Prostate gland (tissue), 2 donors: ENCODE measurements around the gene TIMM23.
"Not testable (repeated sequence)": the region's sequence is repeated elsewhere in the genome, so short reads cannot be mapped to it uniquely, and the experiment has no call there.

Experiments
- POLR2AphosphoS5 ChIP-seq: sonication (generic); formaldehyde crosslinking; IDR thresholded peaks from one replicate; pipeline ENCODE4 v1.6.1; 2017; ENCODE audit warnings: antibody characterized with exemption
- TF ChIP-seq, protein P1 (sequence below), 4 experiments: fragments of 200-600 bp in 2 of 4; fragments of 450-650 bp in 2 of 4; sonication (generic) in 2 of 4; IDR thresholded peaks; 1 replicate in 3 of 4; 2 replicates in 1 of 4; pipeline ENCODE4 v1.5.1; 2016 to 2019; ENCODE audit warnings: antibody characterized with exemption in 4 of 4, mild to moderate bottlenecking in 2 of 4, moderate library complexity in 2 of 4

DNA sequence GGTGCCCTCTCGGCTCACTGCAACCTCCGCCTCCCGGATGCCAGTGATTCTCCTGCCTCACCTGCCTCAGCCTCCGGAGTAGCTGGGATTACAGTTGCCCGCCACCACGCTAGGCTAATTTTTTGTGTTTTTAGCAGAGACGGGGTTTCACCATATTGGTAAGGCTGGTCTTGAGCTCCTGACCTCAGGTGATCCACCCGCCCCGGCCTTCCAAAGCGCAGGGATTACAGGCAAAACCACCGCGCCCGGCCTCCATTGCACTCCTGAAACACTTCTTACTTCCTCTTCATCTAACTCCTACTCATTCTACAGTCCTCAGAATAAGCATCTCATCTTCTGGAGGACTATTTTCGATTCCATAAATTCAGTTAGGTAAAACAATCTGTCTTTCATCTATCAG, 1.3 kb upstream of the TIMM23 start:
- TF ChIP-seq, protein P1, sequence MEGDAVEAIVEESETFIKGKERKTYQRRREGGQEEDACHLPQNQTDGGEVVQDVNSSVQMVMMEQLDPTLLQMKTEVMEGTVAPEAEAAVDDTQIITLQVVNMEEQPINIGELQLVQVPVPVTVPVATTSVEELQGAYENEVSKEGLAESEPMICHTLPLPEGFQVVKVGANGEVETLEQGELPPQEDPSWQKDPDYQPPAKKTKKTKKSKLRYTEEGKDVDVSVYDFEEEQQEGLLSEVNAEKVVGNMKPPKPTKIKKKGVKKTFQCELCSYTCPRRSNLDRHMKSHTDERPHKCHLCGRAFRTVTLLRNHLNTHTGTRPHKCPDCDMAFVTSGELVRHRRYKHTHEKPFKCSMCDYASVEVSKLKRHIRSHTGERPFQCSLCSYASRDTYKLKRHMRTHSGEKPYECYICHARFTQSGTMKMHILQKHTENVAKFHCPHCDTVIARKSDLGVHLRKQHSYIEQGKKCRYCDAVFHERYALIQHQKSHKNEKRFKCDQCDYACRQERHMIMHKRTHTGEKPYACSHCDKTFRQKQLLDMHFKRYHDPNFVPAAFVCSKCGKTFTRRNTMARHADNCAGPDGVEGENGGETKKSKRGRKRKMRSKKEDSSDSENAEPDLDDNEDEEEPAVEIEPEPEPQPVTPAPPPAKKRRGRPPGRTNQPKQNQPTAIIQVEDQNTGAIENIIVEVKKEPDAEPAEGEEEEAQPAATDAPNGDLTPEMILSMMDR (IDR thresholded peaks at IDR 0.05), result not testable (repeated sequence)
- TF ChIP-seq POLR2AphosphoS5, result not testable (repeated sequence)
